Vagina (tissue), 2 donors: ENCODE data around the gene LRRC55. TPM values are rescaled to one million over a fixed set of nuclear protein-coding genes. Genes with fewer than 3 reads are reported as not detected.
A peak's percentile ranks its signal among the peaks of the same experiment; 100 is the strongest.

Experiments
- DNase-seq, 2 donors: peaks; one replicate each; pipeline ENCODE4 v3.0.0-alpha.2; 2017; ENCODE audit errors: extremely low spot score in 2 of 2
- H3K27ac ChIP-seq: fragments of 200-600 bp; sonication (generic); one replicate; pipeline ENCODE4 v1.5.1; 2019
- H3K27me3 ChIP-seq: fragments of 200-600 bp; sonication (generic); one replicate; pipeline ENCODE4 v1.5.1; 2019
- H3K36me3 ChIP-seq, 2 donors: fragments of 200-600 bp; sonication (generic); one replicate each; pipeline ENCODE4 v1.5.1; 2017 to 2019
- H3K4me1 ChIP-seq: fragments of 200-600 bp; sonication (generic); one replicate; pipeline ENCODE4 v1.5.1; 2019
- H3K4me3 ChIP-seq, 2 donors: fragments of 200-600 bp; sonication (generic); 1 replicate in 1 of 2; 2 replicates in 1 of 2; pipeline ENCODE4 v1.5.1; 2016 to 2019
- H3K9me3 ChIP-seq: fragments of 200-600 bp; sonication (generic); one replicate; pipeline ENCODE4 v1.5.1; 2019
- CTCF ChIP-seq, 3 experiments: fragments of 450-650 bp in 2 of 3; fragments of 200-600 bp in 1 of 3; sonication (generic) in 1 of 3; IDR thresholded peaks; one replicate each; pipeline ENCODE4 v1.5.1; 2017 to 2019; ENCODE audit warnings: antibody characterized with exemption in 3 of 3, mild to moderate bottlenecking in 2 of 3, moderate library complexity in 2 of 3
- POLR2A ChIP-seq, 2 donors: fragments of 450-650 bp; IDR thresholded peaks; one replicate each; pipeline ENCODE4 v1.6.1; 2017; ENCODE audit warnings: antibody characterized with exemption in 2 of 2, mild to moderate bottlenecking in 2 of 2, moderate library complexity in 2 of 2
- POLR2AphosphoS5 ChIP-seq, 2 donors: sonication (generic); formaldehyde crosslinking; IDR thresholded peaks; one replicate each; pipeline ENCODE4 v1.9.0; 2017; ENCODE audit warnings: antibody characterized with exemption in 2 of 2, mild to moderate bottlenecking in 2 of 2, low read depth in 1 of 2; ENCODE audit not compliant: insufficient read depth in 1 of 2
- intact Hi-C: fragments of 100-400 bp; cut with DNase I; formaldehyde crosslinking; loops from one replicate; pipeline ENCODE4 v1.15.1; 2023
- total RNA-seq: library from RNA; depleted of rRNA; stranded (reverse); fragments of >200 nt; gene quantifications from one replicate; pipeline ENCODE4 v1.2.3, GENCODE V29; 2016

LRRC55 gene
- total RNA-seq, 1 donor from 2014 or later, result 0.74 TPM

- no peaks in the 10 kb centered on the region for H3K36me3 ChIP-seq
- peak in 1 of 3 experiments; percentile 22 for TF ChIP-seq CTCF (IDR thresholded peaks at IDR 0.05)
- no peak for TF ChIP-seq POLR2A (IDR thresholded peaks at IDR 0.05)
- no peaks in the 10 kb centered on the region for H3K9me3 ChIP-seq
- peaks cover 19% of the 10 kb centered on the region for H3K4me1 ChIP-seq
- no peaks in the 10 kb centered on the region for H3K27me3 ChIP-seq
- no peak for DNase-seq
- H3K27ac ChIP-seq, result no peak overlapping the region
- H3K4me3 ChIP-seq, result no peak overlapping the region
- intact Hi-C loops, result no loop called here
These were observed 23.4 kb downstream of the LRRC55 start for GRCh38 chr11:57205041-57205641.

DNA sequence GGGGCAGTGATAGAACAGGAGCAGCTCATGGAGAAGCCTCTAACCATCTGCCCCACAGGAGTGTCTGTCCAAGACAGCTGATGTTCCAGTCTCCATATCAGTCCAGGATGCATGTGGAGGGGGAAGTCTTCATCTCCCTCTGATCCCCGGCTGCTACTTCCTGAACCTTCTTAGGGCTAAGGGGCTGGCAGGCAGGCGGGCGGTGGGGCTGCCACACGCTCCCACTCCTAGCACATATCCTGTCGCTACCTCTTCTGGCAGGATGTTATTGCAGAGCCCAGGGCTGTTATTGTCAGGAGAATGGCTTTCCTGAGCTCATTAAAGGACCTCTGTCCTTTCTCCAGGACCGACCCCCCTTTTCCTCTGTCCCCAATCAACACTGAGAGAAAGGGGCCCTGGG lies 25.4 kb downstream of the LRRC55 start:
- no peak for DNase-seq

DNA sequence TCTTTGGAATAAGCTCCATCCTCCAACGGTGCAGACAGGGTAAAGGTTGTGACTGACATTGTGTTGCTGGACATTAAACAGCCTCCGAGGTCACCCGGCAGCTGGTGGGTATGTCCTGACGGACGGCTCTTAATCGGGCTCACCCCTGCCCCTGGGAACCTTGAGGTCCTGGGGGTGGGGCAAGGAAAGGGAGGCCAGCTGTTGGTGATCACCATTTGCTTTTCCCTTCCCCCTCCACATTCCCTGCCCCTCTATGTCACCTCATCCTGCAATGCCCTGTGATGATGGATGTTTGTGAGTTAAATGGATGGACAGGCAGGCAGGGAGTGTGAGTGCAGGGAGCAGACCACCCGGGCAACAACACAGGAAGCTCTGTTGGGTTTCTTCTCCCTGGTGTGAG lies 29.0 kb downstream of the LRRC55 start:
- DNase-seq, result no peak
- intact Hi-C loops, result no loop called here
- peak; percentile 21 to 28 for TF ChIP-seq POLR2AphosphoS5 (IDR thresholded peaks at IDR 0.05; ENCODE audit: insufficient read depth in 1 of 2, low read depth in 1 of 2)
- TF ChIP-seq CTCF (IDR thresholded peaks at IDR 0.05), result no peak
- no peak for TF ChIP-seq POLR2A (IDR thresholded peaks at IDR 0.05)

More for the DNA sequence above, 25.4 kb downstream of the LRRC55 start:
- TF ChIP-seq CTCF (IDR thresholded peaks at IDR 0.05), result no peak
- no peak for TF ChIP-seq POLR2AphosphoS5 (IDR thresholded peaks at IDR 0.05; ENCODE audit: insufficient read depth in 1 of 2, low read depth in 1 of 2)
- TF ChIP-seq POLR2A (IDR thresholded peaks at IDR 0.05), result no peak
- Histone ChIP-seq H3K36me3 (no peaks in the 10 kb centered on the region), H3K27ac (no peak overlapping the region), H3K4me3 (no peak overlapping the region), H3K9me3 (no peaks in the 10 kb centered on the region), H3K27me3 (no peaks in the 10 kb centered on the region), H3K4me1 (peaks cover 19% of the 10 kb centered on the region)
- intact Hi-C loops, result no loop called here

DNA sequence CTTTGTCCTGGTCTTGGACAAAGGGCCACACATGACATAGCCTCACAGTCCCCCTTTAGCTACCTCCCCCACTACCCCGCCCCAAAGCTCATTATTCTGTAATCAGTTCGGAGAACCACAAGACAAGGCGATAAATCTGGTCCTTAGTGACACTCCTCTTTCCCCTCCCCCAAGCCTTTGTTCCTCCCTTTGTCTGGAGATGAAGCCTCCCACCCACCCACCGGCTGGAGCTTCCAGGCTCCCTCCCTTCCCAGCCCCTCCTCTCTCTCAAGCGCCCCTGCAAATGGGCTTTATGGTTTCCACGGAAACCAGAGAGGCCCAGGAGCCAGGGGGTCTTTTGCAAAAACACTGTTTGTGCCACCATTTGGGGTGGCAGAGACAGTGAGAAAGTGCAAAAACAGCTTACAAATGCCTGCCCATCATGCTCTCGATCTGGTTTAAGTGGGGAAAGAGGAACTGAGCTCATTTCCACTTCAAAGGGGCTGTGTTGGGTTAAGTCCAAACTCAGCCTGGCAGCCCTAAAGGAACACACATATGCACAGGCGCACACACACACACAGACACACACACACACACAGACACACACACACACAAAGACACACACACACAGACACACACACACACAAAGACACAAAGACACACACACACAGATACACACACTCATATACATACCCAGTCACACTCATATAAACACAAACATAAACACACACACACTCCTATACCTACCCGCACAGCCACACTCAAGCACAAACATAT lies 31.8 kb downstream of the LRRC55 start:
- no peak for TF ChIP-seq CTCF (IDR thresholded peaks at IDR 0.05)
- TF ChIP-seq POLR2AphosphoS5 (IDR thresholded peaks at IDR 0.05; ENCODE audit: insufficient read depth in 1 of 2, low read depth in 1 of 2), result no peak
- TF ChIP-seq POLR2A (IDR thresholded peaks at IDR 0.05), result no peak
- H3K4me1 ChIP-seq, result no peaks in the 10 kb centered on the region
- no peak overlapping the region for H3K27ac ChIP-seq
- no peak overlapping the region for H3K4me3 ChIP-seq
- H3K36me3 ChIP-seq, result no peaks in the 10 kb centered on the region
- H3K27me3 ChIP-seq, result no peaks in the 10 kb centered on the region
- DNase-seq, result no peak
- intact Hi-C loops, result no loop called here
- H3K9me3 ChIP-seq, result no peaks in the 10 kb centered on the region

More for the DNA sequence above, 29.0 kb downstream of the LRRC55 start:
- H3K27ac ChIP-seq, result no peak overlapping the region
- no peaks in the 10 kb centered on the region for H3K27me3 ChIP-seq
- H3K4me3 ChIP-seq, result no peak overlapping the region
- no peaks in the 10 kb centered on the region for H3K36me3 ChIP-seq
- H3K9me3 ChIP-seq, result no peaks in the 10 kb centered on the region
- no peaks in the 10 kb centered on the region for H3K4me1 ChIP-seq

GRCh38 chr11:57214098-57214417 lies 32.3 kb downstream of the LRRC55 start:
- no peak for DNase-seq
- intact Hi-C loops, result no loop called here
- no peak overlapping the region for H3K27ac ChIP-seq

More at GRCh38 chr11:57214098-57214417, 32.3 kb downstream of the LRRC55 start:
- Histone ChIP-seq H3K4me1 (no peaks in the 10 kb centered on the region), H3K36me3 (no peaks in the 10 kb centered on the region), H3K9me3 (no peaks in the 10 kb centered on the region), H3K4me3 (no peak overlapping the region), H3K27me3 (no peaks in the 10 kb centered on the region)
- TF ChIP-seq CTCF (IDR thresholded peaks at IDR 0.05), result no peak
- TF ChIP-seq POLR2A (IDR thresholded peaks at IDR 0.05), result no peak
- no peak for TF ChIP-seq POLR2AphosphoS5 (IDR thresholded peaks at IDR 0.05; ENCODE audit: insufficient read depth in 1 of 2, low read depth in 1 of 2)
